ENCODE results near the gene FKBP8.

The FKBP8 gene

DNA sequence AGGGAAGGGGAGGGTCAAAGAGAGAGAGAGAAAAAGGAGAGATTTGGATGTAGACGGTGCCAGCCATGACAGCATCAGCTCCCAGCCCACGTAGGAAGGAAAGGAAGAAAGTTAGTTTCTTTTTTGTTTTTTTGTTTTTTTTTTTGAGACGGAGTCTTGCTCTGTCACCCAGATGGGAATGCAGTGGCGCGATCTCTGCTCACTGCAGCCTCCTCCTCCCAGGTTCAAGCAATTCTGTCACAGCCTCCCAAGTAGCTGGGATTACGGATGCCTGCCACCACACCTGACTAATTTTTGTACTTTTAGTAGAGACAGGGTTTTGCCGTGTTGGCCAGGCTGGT, 49.1 kb downstream of the FKBP8 start:
- peaks cover under 1% of the 10 kb centered on the region for H3K4me1 ChIP-seq (ENCODE audit: control insufficient read depth, insufficient read depth, low read length)
- no peak overlapping the region for H3K9ac ChIP-seq (ENCODE audit: low read depth, low read length)
- no peaks in the 10 kb centered on the region for H3K27me3 ChIP-seq (ENCODE audit: control insufficient read depth, insufficient read depth, low read length)
- peaks cover 6% of the 10 kb centered on the region for H3K36me3 ChIP-seq (ENCODE audit: control insufficient read depth, insufficient read depth, low read length)
- no peaks in the 10 kb centered on the region for H3K9me3 ChIP-seq (ENCODE audit: control insufficient read depth, insufficient read depth, low read length)
- H3K4me3 ChIP-seq (ENCODE audit: low read depth, low read length): no peak overlapping the region

DNA sequence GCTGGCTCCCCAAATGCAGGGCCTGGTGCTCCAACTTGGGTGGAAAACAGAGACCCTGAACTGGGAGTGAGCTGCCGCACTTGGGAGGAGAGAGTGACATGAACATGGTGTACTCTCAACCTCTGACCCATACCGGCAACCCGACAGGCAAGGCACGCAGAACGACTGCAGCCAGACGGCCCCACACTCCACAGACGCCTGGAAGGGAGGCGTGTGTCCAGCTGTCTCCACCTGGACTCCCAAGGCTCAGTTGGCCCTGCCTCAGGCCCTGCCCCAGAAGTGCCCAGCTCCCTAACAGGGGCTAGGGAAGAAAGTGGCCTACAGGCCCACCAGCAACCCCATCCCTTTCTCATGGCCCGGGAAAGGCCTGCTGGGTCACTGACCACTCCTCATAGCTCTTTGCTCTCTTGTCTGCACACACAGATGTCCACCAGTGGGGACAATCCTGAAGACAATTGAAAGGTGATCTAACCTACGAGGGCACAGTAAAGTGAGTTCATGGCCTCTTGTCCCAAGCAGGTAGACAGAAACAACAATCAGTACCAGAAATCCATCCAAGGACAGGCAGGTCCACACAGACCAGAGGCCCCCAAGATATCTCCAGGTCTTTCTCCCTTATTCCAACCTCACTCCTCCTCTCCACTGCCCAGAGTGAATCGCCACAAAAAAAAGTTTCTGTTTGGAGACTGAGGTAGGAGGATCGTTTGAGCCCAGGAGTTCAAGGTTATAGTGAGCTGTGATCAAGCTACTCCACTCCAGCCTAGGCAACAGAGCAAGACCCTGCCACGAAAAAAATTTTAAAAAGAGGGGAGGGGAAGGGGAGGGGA, 49.7 kb downstream of the FKBP8 start:
- H3K9ac ChIP-seq (ENCODE audit: low read depth, low read length): no peak overlapping the region
- no peak overlapping the region for H3K4me3 ChIP-seq (ENCODE audit: low read depth, low read length)
- peaks cover 6% of the 10 kb centered on the region for H3K36me3 ChIP-seq (ENCODE audit: control insufficient read depth, insufficient read depth, low read length)
- peaks cover 3% of the 10 kb centered on the region for H3K4me1 ChIP-seq (ENCODE audit: control insufficient read depth, insufficient read depth, low read length)
- no peaks in the 10 kb centered on the region for H3K27me3 ChIP-seq (ENCODE audit: control insufficient read depth, insufficient read depth, low read length)
- H3K9me3 ChIP-seq (ENCODE audit: control insufficient read depth, insufficient read depth, low read length): no peaks in the 10 kb centered on the region

DNA sequence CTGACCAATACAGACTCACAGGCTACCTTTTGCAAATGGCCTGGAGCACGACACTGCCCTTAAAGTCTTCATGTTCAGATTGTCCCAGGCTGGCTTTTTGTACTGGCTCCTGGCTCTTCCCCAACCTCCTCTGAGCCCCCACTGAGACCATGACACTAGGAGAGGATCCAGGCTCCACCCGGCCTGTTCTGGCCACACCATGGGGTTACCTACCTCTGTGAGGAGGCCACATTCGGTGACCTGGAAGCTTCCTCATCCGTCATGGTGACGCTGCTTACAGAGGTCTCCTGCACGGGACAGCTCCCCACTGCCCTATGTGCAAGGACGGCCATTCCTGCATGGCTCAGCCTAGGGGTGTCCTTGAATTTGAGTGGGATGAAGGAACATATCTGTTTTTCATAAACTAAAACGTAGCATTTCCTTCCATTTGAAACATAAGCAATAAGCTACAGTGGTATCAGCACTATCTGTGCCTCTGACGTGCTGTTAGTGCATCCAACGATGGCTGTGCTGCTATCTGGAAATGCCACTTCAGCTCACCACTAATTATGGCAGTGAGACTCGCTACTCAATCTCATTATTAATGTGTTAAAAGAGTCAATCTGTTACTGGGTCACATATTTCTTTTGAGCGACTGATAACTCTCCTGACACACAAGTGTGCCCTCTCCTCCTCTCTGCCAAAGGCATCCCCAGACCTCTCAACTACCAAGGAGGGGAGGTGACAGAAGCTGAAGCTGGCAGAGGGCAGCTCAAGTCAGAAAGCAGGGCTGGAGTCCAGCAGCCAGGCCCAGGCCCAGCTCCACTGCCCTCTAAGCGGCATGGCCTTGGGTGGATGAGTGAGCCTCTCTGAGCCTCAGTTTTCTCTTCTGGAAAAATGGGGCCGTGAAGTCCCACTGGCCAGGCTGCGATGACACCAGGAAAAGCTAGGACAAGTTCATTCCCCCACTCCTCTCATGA, 51.1 kb downstream of the FKBP8 start:
- Histone ChIP-seq H3K4me1 (ENCODE audit: control insufficient read depth, insufficient read depth, low read length) (peaks cover 3% of the 10 kb centered on the region), H3K36me3 (ENCODE audit: control insufficient read depth, insufficient read depth, low read length) (peaks cover 6% of the 10 kb centered on the region), H3K9ac (ENCODE audit: low read depth, low read length) (no peak overlapping the region), H3K9me3 (ENCODE audit: control insufficient read depth, insufficient read depth, low read length) (no peaks in the 10 kb centered on the region), H3K4me3 (ENCODE audit: low read depth, low read length) (no peak overlapping the region), H3K27me3 (ENCODE audit: control insufficient read depth, insufficient read depth, low read length) (no peaks in the 10 kb centered on the region)

DNA sequence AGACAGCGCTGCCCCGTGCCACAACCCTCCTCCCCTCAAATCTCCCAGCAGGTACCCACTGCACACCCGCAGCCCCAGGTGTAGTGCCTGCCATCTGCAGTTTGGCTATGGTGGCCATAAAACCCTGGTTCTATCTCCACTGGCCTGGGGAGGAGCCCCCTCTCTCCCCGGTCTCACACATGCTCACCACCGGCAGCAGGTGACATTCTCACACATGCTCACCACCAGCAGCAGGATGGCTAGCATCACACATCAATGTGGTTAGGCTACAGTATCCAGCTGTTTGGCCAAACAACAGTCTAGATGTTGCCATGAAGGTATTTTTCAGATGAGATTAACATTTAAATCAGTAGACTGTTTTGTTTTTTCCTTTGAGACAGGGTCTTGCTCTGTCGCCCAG, 52.6 kb downstream of the FKBP8 start:
- Histone ChIP-seq H3K9me3 (ENCODE audit: control insufficient read depth, insufficient read depth, low read length) (no peaks in the 10 kb centered on the region), H3K4me1 (ENCODE audit: control insufficient read depth, insufficient read depth, low read length) (peaks cover 9% of the 10 kb centered on the region), H3K9ac (ENCODE audit: low read depth, low read length) (no peak overlapping the region), H3K27me3 (ENCODE audit: control insufficient read depth, insufficient read depth, low read length) (no peaks in the 10 kb centered on the region), H3K4me3 (ENCODE audit: low read depth, low read length) (no peak overlapping the region), H3K36me3 (ENCODE audit: control insufficient read depth, insufficient read depth, low read length) (peaks cover 9% of the 10 kb centered on the region)

DNA sequence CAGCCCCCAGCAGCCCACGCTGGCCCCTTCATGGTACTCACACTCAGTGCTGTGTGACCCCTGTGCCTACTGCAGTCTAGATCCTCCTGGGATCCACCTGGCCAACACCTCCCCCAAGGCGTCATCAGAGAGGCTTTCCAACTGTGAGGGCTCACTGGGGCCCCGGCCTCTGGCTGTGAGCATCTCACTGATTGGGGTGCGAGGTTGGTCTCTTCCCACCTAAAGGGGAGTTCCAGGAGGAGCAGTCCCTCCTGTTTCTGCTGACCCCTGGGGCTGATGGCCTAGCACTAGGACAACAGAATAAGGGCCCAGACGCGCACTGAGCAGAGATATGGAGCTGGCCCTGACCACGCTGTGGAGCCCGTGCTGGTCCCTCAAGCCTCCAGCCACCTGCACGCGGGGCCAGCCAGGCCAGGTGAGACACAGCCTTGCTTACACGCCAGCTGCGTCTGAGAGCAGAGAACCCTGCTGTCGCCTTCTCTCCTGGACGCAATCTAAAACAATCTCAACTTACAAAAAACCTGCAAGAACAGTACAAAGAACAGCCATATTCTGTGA, 53.7 kb downstream of the FKBP8 start:
- H3K4me3 ChIP-seq (ENCODE audit: low read depth, low read length): no peak overlapping the region
- no peaks in the 10 kb centered on the region for H3K9me3 ChIP-seq (ENCODE audit: control insufficient read depth, insufficient read depth, low read length)
- H3K27me3 ChIP-seq (ENCODE audit: control insufficient read depth, insufficient read depth, low read length): no peaks in the 10 kb centered on the region
- peak overlapping the region; percentile 47 for H3K9ac ChIP-seq (ENCODE audit: low read depth, low read length)
- H3K4me1 ChIP-seq (ENCODE audit: control insufficient read depth, insufficient read depth, low read length): peaks cover 9% of the 10 kb centered on the region
- peaks cover 7% of the 10 kb centered on the region for H3K36me3 ChIP-seq (ENCODE audit: control insufficient read depth, insufficient read depth, low read length)

DNA sequence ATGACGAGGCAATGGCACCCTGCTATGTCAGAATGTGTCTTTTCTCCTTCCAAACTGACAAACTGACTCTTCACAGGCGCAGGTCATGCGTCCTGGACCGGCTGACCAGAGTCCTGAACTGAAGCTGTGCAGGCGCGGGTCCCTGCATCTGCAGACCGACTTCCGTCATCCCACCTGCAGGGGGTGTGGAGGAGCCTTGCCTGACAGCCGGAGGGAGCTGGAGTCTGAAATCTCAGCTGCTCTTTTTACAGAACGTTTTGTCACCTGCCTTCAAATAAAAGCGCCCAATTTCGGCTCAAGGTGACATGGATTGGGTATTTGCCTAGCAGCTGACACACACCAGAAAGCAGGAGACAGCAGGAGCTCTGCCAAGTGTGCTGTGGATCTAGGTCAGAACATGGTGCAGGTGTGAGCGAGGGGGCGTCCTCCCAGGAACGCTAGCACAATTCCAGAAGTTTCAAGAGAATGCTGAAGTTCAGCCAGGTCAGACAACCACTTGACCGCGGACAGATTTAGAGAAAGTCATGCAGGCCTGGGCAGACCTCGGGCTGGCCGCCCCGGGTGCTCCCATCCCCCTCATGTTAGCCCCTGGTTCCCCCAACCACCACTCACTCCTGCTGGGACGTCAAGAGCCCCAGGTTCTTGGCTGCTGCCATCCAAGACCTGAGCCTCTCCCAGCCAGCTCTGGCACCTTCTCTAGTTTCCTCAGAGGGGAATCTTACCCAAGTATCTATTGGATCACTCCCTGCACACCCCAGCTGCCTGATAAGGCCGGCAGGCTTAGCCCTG, 54.3 kb downstream of the FKBP8 start:
- H3K9ac ChIP-seq (ENCODE audit: low read depth, low read length): peak overlapping the region; percentile 47
- H3K9me3 ChIP-seq (ENCODE audit: control insufficient read depth, insufficient read depth, low read length): no peaks in the 10 kb centered on the region
- peaks cover 9% of the 10 kb centered on the region for H3K4me1 ChIP-seq (ENCODE audit: control insufficient read depth, insufficient read depth, low read length)
- H3K27me3 ChIP-seq (ENCODE audit: control insufficient read depth, insufficient read depth, low read length): no peaks in the 10 kb centered on the region
- peaks cover 7% of the 10 kb centered on the region for H3K36me3 ChIP-seq (ENCODE audit: control insufficient read depth, insufficient read depth, low read length)
- H3K4me3 ChIP-seq (ENCODE audit: low read depth, low read length): no peak overlapping the region

DNA sequence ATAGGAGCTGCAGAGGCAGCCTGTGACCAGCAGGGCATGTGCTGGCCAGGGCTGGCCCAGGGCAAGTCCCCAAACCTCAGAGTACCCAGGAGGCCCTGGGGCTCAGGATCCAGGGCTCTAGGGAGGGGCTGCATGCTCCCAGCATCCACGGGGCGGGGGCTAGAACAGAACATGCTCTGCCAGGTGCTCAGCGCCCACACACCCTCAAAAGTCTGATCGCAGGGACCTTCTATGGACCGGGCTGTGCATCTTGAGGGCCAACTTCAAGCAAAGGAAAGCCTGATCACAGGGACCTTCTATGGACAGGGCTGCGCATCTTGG, 55.0 kb downstream of the FKBP8 start:
- H3K27me3 ChIP-seq (ENCODE audit: control insufficient read depth, insufficient read depth, low read length): no peaks in the 10 kb centered on the region
- H3K9me3 ChIP-seq (ENCODE audit: control insufficient read depth, insufficient read depth, low read length): no peaks in the 10 kb centered on the region
- H3K4me3 ChIP-seq (ENCODE audit: low read depth, low read length): no peak overlapping the region
- no peak overlapping the region for H3K9ac ChIP-seq (ENCODE audit: low read depth, low read length)
- peaks cover 9% of the 10 kb centered on the region for H3K4me1 ChIP-seq (ENCODE audit: control insufficient read depth, insufficient read depth, low read length)
- peaks cover 7% of the 10 kb centered on the region for H3K36me3 ChIP-seq (ENCODE audit: control insufficient read depth, insufficient read depth, low read length)

DNA sequence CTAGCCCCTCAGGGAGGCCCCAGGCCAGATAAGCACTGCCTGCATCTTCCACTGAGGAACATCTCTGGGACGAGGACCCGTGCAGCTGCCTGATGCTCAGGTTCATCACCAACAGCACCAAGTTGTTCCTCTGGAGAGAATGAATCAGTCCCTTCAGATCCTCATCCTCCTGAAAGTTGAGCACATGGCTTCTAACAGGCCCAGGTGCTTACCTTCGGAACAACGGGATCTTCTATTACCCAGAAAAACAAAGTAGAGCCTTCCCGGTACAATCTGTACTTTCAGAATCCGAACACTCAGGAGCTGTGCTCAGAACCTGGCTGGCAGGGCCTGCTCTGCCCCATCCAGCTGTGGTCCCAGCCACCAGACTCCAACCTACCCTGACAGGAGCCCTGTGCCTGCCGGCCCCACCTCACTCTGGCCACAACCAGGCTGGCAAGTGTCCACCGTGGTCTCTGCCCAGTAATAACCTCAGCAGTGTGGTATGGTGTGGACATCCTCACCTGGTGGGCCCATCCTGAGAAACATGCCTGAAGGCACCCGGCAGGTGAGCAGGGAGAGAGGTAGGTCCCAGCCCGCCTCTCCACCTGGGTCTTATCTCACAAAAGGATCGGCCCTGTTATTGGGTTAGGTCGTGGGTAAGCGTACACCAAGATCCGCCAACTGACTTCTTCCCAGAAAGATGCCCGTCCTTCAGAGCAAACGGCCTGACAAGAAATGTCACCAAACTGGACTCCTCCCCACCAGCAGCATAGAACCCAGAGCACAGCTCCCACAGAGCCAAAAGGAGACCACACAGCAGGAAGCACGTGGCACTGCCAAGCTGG, 55.6 kb downstream of the FKBP8 start:
- Histone ChIP-seq H3K9ac (ENCODE audit: low read depth, low read length) (no peak overlapping the region), H3K4me1 (ENCODE audit: control insufficient read depth, insufficient read depth, low read length) (peaks cover 9% of the 10 kb centered on the region), H3K27me3 (ENCODE audit: control insufficient read depth, insufficient read depth, low read length) (no peaks in the 10 kb centered on the region), H3K36me3 (ENCODE audit: control insufficient read depth, insufficient read depth, low read length) (peaks cover 7% of the 10 kb centered on the region), H3K9me3 (ENCODE audit: control insufficient read depth, insufficient read depth, low read length) (no peaks in the 10 kb centered on the region), H3K4me3 (ENCODE audit: low read depth, low read length) (no peak overlapping the region)

DNA sequence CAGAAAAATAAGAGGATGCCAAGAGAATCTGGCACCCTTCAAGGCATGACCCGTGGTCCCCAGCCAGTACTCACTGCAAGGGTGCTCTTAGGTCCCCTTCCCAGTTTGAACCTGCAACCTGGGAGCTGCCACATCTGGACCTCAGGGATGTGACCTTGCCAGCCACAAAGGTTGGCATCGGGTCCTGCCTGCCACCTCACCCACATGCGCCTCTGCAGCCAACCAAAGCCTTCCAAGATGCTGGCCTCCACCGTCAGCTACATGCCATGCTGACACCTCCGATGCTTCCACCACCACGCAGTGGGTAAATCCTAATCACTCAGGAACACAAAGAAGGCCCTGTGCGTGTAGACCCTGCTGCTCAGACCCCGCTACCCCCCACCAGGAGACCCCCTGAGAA, 56.6 kb downstream of the FKBP8 start:
- Histone ChIP-seq H3K4me3 (ENCODE audit: low read depth, low read length) (no peak overlapping the region), H3K27me3 (ENCODE audit: control insufficient read depth, insufficient read depth, low read length) (no peaks in the 10 kb centered on the region), H3K9ac (ENCODE audit: low read depth, low read length) (no peak overlapping the region), H3K36me3 (ENCODE audit: control insufficient read depth, insufficient read depth, low read length) (peaks cover 3% of the 10 kb centered on the region), H3K9me3 (ENCODE audit: control insufficient read depth, insufficient read depth, low read length) (no peaks in the 10 kb centered on the region), H3K4me1 (ENCODE audit: control insufficient read depth, insufficient read depth, low read length) (peaks cover 9% of the 10 kb centered on the region)

DNA sequence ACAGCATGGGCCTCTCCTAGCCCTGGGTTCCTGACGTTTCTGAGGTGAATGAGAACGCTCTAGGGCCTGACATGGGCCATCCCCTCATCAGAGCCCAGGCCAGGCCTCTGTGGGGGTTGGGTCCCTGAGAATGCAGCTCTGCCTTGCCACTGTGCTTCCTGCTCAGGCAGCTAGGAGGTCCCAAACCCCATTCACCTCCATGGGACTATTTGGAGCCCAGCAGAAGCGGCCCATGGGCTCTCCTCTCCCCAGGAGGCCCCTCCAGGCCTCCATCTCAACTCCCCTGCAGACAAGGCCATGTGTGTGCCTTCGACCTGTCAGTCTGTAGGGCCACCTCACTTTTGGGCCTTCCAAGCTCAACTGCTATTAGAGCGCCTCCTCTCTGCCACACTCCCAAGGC, 58.4 kb downstream of the FKBP8 start:
- Histone ChIP-seq H3K4me1 (ENCODE audit: control insufficient read depth, insufficient read depth, low read length) (peaks cover 9% of the 10 kb centered on the region), H3K9ac (ENCODE audit: low read depth, low read length) (no peak overlapping the region), H3K36me3 (ENCODE audit: control insufficient read depth, insufficient read depth, low read length) (peaks cover 6% of the 10 kb centered on the region), H3K9me3 (ENCODE audit: control insufficient read depth, insufficient read depth, low read length) (no peaks in the 10 kb centered on the region), H3K27me3 (ENCODE audit: control insufficient read depth, insufficient read depth, low read length) (no peaks in the 10 kb centered on the region), H3K4me3 (ENCODE audit: low read depth, low read length) (no peak overlapping the region)
